CD4-positive, alpha-beta T cell (primary cell): ENCODE results near the gene TTC34. TPM values are rescaled to one million over a fixed set of nuclear protein-coding genes. Genes with fewer than 3 reads are reported as not detected.

Experiments
- ATAC-seq: fragments of 200-7000 bp; cut with Tn5 transposase; one replicate; pipeline ENCODE4 v1.10.0; 2022; ENCODE audit warnings: mild to moderate bottlenecking; ENCODE audit not compliant: poor library complexity
- CTCF ChIA-PET: fragments of 350-600 bp; sonication (Branson Sonifier 250); formaldehyde crosslinking; loops from one replicate; lab custom pipeline; 2021; ENCODE audit warnings: antibody characterized with exemption, inconsistent platforms; lab: Charles Lee
- POLR2A ChIA-PET: fragments of 350-600 bp; sonication (Branson Sonifier 250); formaldehyde crosslinking; loops from one replicate; lab custom pipeline; 2021; ENCODE audit warnings: antibody characterized with exemption, inconsistent platforms; lab: Charles Lee
- DNase-seq, 14 experiments: peaks; one replicate each; pipeline ENCODE4 v3.0.0-alpha.2; 2013 to 2020; ENCODE audit warnings: mixed read lengths in 2 of 14
- H3K27ac ChIP-seq, 2 donors: one replicate each; pipeline versions ENCODE4 v1.5.1 to v1.7.0; 2013; ENCODE audit warnings: low read length in 2 of 2, low read depth in 1 of 2, mild to moderate bottlenecking in 1 of 2
- H3K27me3 ChIP-seq, 2 experiments: 1 replicate in 1 of 2; 2 replicates in 1 of 2; pipeline versions ENCODE4 v1.6.1 to v1.7.0; 2013; ENCODE audit warnings: low read length in 2 of 2, control low read depth in 1 of 2, mild to moderate bottlenecking in 1 of 2, moderate library complexity in 1 of 2; ENCODE audit not compliant: insufficient read depth in 2 of 2, control insufficient read depth in 1 of 2
- H3K36me3 ChIP-seq: one replicate; pipeline ENCODE4 v1.6.1; 2013; ENCODE audit warnings: low read length, control low read depth; ENCODE audit not compliant: insufficient read depth
- H3K4me1 ChIP-seq: one replicate; pipeline ENCODE4 v1.6.1; 2013; ENCODE audit warnings: low read length, control low read depth; ENCODE audit not compliant: insufficient read depth
- H3K4me3 ChIP-seq: one replicate; pipeline ENCODE4 v1.5.1; 2013; ENCODE audit warnings: mild to moderate bottlenecking, low read length, moderate library complexity
- H3K9me3 ChIP-seq, 2 experiments: 1 replicate in 1 of 2; 2 replicates in 1 of 2; pipeline versions ENCODE4 v1.6.1 to v1.7.0; 2013; ENCODE audit warnings: low read length in 2 of 2, mild to moderate bottlenecking in 2 of 2, control low read depth in 1 of 2, moderate library complexity in 1 of 2; ENCODE audit not compliant: control insufficient read depth in 1 of 2, insufficient read depth in 1 of 2
- H3K27ac Mint-ChIP-seq: one replicate; pipeline ENCODE4 v1.8.0; 2020; ENCODE audit warnings: mixed read lengths
- H3K27me3 Mint-ChIP-seq: one replicate; pipeline ENCODE4 v1.8.0; 2021; ENCODE audit warnings: mixed read lengths
- H3K36me3 Mint-ChIP-seq: one replicate; pipeline ENCODE4 v1.8.0; 2021; ENCODE audit warnings: low read depth, mixed read lengths
- H3K4me1 Mint-ChIP-seq: one replicate; pipeline ENCODE4 v1.8.0; 2021; ENCODE audit warnings: low read depth, mixed read lengths
- H3K4me3 Mint-ChIP-seq: one replicate; pipeline ENCODE4 v1.8.0; 2020; ENCODE audit warnings: mild to moderate bottlenecking, mixed read lengths
- H3K9me3 Mint-ChIP-seq: one replicate; pipeline ENCODE4 v1.8.0; 2020; ENCODE audit warnings: mixed read lengths
- intact Hi-C, 2 experiments: fragments of 100-400 bp; cut with DNase I in 1 of 2; cut with micrococcal nuclease in 1 of 2; formaldehyde crosslinking; loops; one replicate each; pipeline versions ENCODE4 v1.15.1 to v1.9.0; 2023 to 2025; cut with DNase I, micrococcal nuclease
- total RNA-seq, 174 experiments: library from RNA in 2 of 174; stranded (reverse) in 2 of 174; gene quantifications; one replicate each; pipeline ENCODE4 v1.2.3 and lab custom pipeline; 2021 to 2026
- TF ChIP-seq, protein P1 (sequence below): fragments of 200-600 bp; IDR thresholded peaks from one replicate; pipeline ENCODE4 v1.8.0; 2022; ENCODE audit warnings: antibody characterized with exemption, mild to moderate bottlenecking

Gene TTC34
- total RNA-seq, 2 experiments from 2014 or later: 1.3 TPM

DNA sequence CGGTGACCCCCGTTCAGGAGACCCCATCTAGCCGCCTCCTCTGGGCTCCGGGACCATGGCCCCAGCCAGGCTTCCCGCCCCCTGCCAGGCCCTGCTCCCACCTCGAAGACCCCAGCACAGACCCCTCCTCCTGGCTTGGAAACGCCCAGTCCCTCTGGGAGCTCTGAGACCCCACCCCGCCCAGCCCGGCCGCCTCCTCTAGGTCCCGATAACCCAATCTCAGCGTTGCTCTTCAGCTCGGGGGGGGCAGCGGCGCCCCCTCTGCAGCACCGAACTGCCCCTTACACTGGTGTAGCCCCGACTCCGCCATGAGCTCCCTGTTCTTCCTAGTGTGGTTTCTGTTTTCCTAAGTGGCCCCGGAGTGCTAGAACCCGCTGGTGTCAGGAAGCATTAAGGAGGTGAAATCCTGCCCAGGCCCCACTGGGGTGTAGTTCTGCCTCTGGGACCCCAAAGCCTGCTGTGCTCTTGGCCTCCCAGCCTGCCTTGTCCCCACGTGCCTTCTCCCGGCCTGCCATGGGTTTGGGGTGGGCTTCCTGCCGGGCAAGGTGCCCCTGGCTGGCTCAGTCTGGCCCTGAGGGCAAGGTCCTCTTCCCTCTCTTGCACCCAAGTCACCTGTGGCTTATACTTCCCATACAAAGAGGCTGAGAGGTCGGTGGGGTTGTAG lies 157.9 kb downstream of the TTC34 start:
- Mint-ChIP-seq H3K4me1 (peaks cover 12% of the 10 kb centered on the region), H3K27ac (peak overlapping the region; percentile 78), H3K4me3 (peak overlapping the region; percentile 81), H3K36me3 (no peaks in the 10 kb centered on the region), H3K27me3 (no peaks in the 10 kb centered on the region), H3K9me3 (peaks cover 8% of the 10 kb centered on the region)
- ATAC-seq (no peak), DNase-seq (no peak)
- Histone ChIP-seq H3K27ac (no peak overlapping the region), H3K4me3 (peak overlapping the region; percentile 61), H3K4me1 (peaks cover 29% of the 10 kb centered on the region), H3K36me3 (no peaks in the 10 kb centered on the region), H3K9me3 (peaks cover 21 to 25% of the 10 kb centered on the region in 2 experiments), H3K27me3 (no peaks in the 10 kb centered on the region)
- ChIA-PET CTCF (interaction anchor here (0.7 to 1.6 kb wide), 2 partner anchors 58 to 89 kb away, joined by 3 to 4 read pairs; no protein-coding TSS in a partner anchor), POLR2A (interaction anchor here (1.0 to 3.3 kb wide), 3 partner anchors 56 to 87 kb away, joined by 4 to 14 read pairs (median 5); partner anchors contain the start of gene TNFRSF14)
- intact Hi-C loops: loop anchor here (1.0 to 10.0 kb wide), 11 partner anchors 57 to 596 kb away; partner anchors contain the start of genes PANK4 (in 2 of the 2), PRXL2B (in 2 of the 2) and PEX10 (in 1 of the 2)
- TF ChIP-seq, protein P1, sequence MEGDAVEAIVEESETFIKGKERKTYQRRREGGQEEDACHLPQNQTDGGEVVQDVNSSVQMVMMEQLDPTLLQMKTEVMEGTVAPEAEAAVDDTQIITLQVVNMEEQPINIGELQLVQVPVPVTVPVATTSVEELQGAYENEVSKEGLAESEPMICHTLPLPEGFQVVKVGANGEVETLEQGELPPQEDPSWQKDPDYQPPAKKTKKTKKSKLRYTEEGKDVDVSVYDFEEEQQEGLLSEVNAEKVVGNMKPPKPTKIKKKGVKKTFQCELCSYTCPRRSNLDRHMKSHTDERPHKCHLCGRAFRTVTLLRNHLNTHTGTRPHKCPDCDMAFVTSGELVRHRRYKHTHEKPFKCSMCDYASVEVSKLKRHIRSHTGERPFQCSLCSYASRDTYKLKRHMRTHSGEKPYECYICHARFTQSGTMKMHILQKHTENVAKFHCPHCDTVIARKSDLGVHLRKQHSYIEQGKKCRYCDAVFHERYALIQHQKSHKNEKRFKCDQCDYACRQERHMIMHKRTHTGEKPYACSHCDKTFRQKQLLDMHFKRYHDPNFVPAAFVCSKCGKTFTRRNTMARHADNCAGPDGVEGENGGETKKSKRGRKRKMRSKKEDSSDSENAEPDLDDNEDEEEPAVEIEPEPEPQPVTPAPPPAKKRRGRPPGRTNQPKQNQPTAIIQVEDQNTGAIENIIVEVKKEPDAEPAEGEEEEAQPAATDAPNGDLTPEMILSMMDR: no peak

DNA sequence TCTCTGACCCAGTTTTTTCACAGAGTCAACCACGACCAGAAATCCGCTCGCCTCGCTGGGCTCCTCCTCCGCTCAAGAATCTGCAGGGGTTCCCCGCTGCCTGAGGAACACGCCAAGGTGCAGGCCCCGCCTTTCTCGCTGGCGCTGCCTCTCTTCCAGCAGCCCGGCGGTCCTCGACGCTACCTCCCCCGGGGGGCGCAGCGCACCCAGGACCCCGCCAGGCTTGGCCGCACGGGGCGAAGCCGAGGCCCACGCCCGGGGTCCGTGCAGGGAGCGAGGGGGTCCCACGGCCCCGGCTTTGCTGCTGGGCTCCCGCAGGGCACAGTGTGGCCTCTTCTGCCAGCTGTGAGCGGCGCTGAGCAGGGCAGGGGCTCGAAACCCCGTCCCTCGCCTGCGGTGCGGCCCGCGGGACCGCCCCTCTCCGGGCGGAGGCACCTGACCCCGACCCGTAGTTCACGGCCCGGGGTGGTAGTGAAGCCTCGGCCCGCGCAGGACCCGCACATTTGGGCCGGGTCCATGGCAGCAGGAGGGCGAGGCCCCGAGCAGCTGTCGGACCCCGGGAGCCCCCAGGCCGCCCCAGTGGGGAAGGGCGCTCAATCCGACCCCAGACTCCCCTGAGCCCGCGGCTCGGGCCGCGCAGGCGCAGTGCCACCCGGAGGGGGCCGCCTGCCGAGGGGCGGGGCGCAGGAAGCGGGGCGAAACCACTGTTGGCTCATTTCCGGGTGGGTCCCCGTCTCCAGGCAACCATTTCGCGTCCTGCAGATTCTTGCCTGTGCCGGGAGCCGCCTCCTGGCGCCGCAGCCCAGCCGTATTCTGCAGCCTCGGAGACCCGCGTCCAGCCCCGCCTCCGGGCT lies 158.7 kb downstream of the TTC34 start:
- ChIA-PET CTCF (interaction anchor here (1.6 kb wide), 1 partner anchor 57 kb away, joined by 4 read pairs; no protein-coding TSS in a partner anchor), POLR2A (interaction anchor here (0.8 to 3.3 kb wide), 5 partner anchors 55 to 143 kb away, joined by 3 to 14 read pairs (median 4); partner anchors contain the start of gene TNFRSF14)
- TF ChIP-seq, protein P1: no peak
- peaks cover 29% of the 10 kb centered on the region for H3K4me1 ChIP-seq
- H3K36me3 ChIP-seq: no peaks in the 10 kb centered on the region
- intact Hi-C loops: loop anchor here (1.0 to 10.0 kb wide), 11 partner anchors 56 to 595 kb away; partner anchors contain the start of genes PANK4 (in 2 of the 2), PRXL2B (in 2 of the 2) and PEX10 (in 1 of the 2)
- no peaks in the 10 kb centered on the region for H3K36me3 Mint-ChIP-seq
- no peaks in the 10 kb centered on the region for H3K27me3 ChIP-seq
- H3K4me3 ChIP-seq: peak overlapping the region; percentile 61
- peaks cover 4% of the 10 kb centered on the region for H3K9me3 Mint-ChIP-seq
- H3K4me3 Mint-ChIP-seq: peak overlapping the region; percentile 89
- no peaks in the 10 kb centered on the region for H3K27me3 Mint-ChIP-seq
- H3K27ac Mint-ChIP-seq: peak overlapping the region; percentile 89
- peaks cover 14 to 17% of the 10 kb centered on the region in 2 experiments for H3K9me3 ChIP-seq
- peaks cover 12% of the 10 kb centered on the region for H3K4me1 Mint-ChIP-seq
- DNase-seq (peak; percentile 89 to 97 (median 94)), ATAC-seq (peak; percentile 84)
- peak overlapping the region; percentile 69 to 96 for H3K27ac ChIP-seq

DNA sequence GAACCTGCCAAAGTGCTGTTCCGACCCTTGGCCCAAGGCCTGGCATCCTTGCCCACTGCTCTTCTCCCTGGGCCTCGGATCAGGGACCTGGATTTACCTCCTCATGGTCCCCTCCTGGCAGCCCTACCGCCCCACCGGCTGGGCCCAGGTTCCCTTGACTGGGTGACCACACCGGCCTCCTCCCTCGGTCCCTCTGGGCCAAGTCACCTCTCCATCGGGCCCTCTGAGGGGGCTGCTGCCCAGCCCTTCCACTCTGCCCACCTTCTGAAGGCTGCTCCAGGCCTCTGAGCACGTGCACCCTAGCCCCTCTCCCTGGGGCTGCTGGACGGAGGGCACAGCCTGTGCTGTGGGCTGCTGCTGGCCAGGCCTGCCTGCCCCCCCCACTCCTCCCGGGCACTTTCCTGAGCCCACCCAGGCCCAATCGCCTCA lies 159.3 kb downstream of the TTC34 start:
- peak overlapping the region; percentile 89 for H3K4me3 Mint-ChIP-seq
- H3K4me1 Mint-ChIP-seq: peaks cover 12% of the 10 kb centered on the region
- ATAC-seq (no peak), DNase-seq (no peak)
- Histone ChIP-seq H3K4me1 (peaks cover 29% of the 10 kb centered on the region), H3K36me3 (no peaks in the 10 kb centered on the region), H3K27me3 (no peaks in the 10 kb centered on the region), H3K27ac (peak overlapping the region; percentile 69 to 96), H3K9me3 (peaks cover 9 to 15% of the 10 kb centered on the region in 2 experiments), H3K4me3 (peak overlapping the region; percentile 61)
- H3K36me3 Mint-ChIP-seq: no peaks in the 10 kb centered on the region
- peaks cover 3% of the 10 kb centered on the region for H3K9me3 Mint-ChIP-seq
- H3K27me3 Mint-ChIP-seq: no peaks in the 10 kb centered on the region
- POLR2A ChIA-PET: interaction anchor here (1.0 to 3.3 kb wide), 2 partner anchors 57 to 142 kb away, joined by 3 to 14 read pairs; no protein-coding TSS in a partner anchor
- TF ChIP-seq, protein P1: no peak
- CTCF ChIA-PET: no interaction called here
- intact Hi-C loops: loop anchor here (2.0 to 10.0 kb wide), 8 partner anchors 55 to 595 kb away; partner anchors contain the start of genes PANK4 (in 2 of the 2), PEX10 (in 1 of the 2) and PRXL2B (in 1 of the 2)
- peak overlapping the region; percentile 89 for H3K27ac Mint-ChIP-seq
